Central memory CD8-positive, alpha-beta T cell (primary cell): ENCODE data around the gene POU3F3.

Experiments
- ATAC-seq: fragments of 150-1000 bp; cut with Tn5 transposase; replicated peaks from 2 replicates; pipeline ENCODE4 v1.10.0; 2022; ENCODE audit warnings: mild to moderate bottlenecking, moderate FRiP score, moderate number of reproducible peaks; ENCODE audit not compliant: poor library complexity, severe bottlenecking; ENCODE audit errors: extremely low read depth
- DNase-seq, 2 donors: peaks; one replicate each; pipeline ENCODE4 v3.0.0; 2021; ENCODE audit warnings: low spot score in 2 of 2
- H3K27ac Mint-ChIP-seq: one replicate; pipeline ENCODE4 v1.8.0; 2022; ENCODE audit warnings: low read depth, mild to moderate bottlenecking, moderate library complexity, mixed read lengths
- H3K27me3 Mint-ChIP-seq: one replicate; pipeline ENCODE4 v1.8.0; 2022; ENCODE audit warnings: mixed read lengths
- H3K36me3 Mint-ChIP-seq: one replicate; pipeline ENCODE4 v1.8.0; 2022; ENCODE audit warnings: mild to moderate bottlenecking, moderate library complexity, mixed read lengths; ENCODE audit not compliant: insufficient read depth
- H3K4me1 Mint-ChIP-seq: one replicate; pipeline ENCODE4 v1.8.0; 2022; ENCODE audit warnings: mixed read lengths
- H3K4me3 Mint-ChIP-seq: one replicate; pipeline ENCODE4 v1.8.0; 2022; ENCODE audit warnings: mild to moderate bottlenecking, moderate library complexity, mixed read lengths
- H3K9me3 Mint-ChIP-seq: one replicate; pipeline ENCODE4 v1.8.0; 2022; ENCODE audit warnings: mixed read lengths

The POU3F3 gene

GRCh38 chr2:104840156-104840555 is 13.8 kb upstream of the POU3F3 start:
- Mint-ChIP-seq H3K27me3 (peaks cover 26% of the 10 kb centered on the region), H3K9me3 (no peaks in the 10 kb centered on the region), H3K4me3 (no peak overlapping the region), H3K27ac (no peak overlapping the region), H3K4me1 (no peaks in the 10 kb centered on the region), H3K36me3 (peaks cover 1% of the 10 kb centered on the region)
- no peak for ATAC-seq
- no peak for DNase-seq

DNA sequence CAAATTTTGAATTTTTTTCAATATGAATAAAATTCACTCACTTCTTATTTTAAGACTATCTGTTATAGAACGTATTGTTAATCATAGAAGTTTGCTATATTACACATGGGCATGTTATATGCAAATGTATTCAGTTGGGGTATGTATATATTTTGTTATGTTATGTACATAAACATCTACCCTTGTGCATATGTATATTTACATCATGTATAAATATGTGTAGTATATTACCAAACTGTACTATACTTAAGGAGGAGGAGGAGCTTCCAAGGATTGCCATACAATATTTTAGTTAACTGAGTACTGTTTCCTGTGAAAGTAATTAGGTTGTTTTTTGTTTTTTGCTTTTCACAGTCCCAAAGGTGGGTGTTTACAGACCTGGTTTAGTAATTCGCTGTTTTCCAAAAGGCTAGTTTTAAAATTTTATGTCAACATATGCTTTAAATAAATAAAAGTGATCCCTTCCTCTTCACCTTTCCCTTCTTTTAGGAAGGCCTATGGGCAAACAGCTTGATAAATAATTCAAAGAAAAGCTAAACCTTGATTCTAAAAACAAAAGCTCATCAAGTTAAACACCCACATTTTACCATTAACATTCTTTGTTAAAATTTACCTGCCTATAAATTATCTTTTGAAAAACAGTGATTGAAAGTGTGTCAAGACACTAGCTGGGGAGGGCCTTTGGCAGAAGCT is 12.9 kb upstream of the POU3F3 start:
- ATAC-seq (no peak), DNase-seq (no peak)
- Mint-ChIP-seq H3K27ac (no peak overlapping the region), H3K36me3 (peaks cover 1% of the 10 kb centered on the region), H3K4me1 (no peaks in the 10 kb centered on the region), H3K27me3 (peaks cover 35% of the 10 kb centered on the region), H3K4me3 (no peak overlapping the region), H3K9me3 (no peaks in the 10 kb centered on the region)

DNA sequence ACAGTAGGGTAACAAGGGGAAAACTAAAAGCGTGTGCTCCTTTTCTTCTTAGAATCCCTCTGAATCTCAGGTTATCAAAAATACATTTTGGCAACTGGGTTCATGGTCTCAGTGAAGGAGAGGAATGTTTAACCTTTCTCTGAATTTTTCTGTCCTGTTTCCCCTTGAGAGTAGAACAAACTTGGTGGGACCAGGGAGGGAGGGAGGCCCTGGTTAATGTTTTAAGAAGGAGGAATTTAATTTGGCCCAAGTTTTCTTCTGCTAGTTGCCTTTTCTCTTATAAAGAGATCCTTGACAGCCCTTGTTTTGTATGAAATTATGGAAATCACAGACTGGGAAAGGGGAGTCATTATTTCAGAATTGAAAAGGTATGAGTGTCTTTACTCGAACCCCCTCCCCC is 12.2 kb upstream of the POU3F3 start:
- H3K9me3 Mint-ChIP-seq, result no peaks in the 10 kb centered on the region
- peaks cover 42% of the 10 kb centered on the region for H3K27me3 Mint-ChIP-seq
- no peak overlapping the region for H3K4me3 Mint-ChIP-seq
- no peaks in the 10 kb centered on the region for H3K4me1 Mint-ChIP-seq
- ATAC-seq (no peak), DNase-seq (no peak)
- peaks cover 1% of the 10 kb centered on the region for H3K36me3 Mint-ChIP-seq
- H3K27ac Mint-ChIP-seq, result no peak overlapping the region

DNA sequence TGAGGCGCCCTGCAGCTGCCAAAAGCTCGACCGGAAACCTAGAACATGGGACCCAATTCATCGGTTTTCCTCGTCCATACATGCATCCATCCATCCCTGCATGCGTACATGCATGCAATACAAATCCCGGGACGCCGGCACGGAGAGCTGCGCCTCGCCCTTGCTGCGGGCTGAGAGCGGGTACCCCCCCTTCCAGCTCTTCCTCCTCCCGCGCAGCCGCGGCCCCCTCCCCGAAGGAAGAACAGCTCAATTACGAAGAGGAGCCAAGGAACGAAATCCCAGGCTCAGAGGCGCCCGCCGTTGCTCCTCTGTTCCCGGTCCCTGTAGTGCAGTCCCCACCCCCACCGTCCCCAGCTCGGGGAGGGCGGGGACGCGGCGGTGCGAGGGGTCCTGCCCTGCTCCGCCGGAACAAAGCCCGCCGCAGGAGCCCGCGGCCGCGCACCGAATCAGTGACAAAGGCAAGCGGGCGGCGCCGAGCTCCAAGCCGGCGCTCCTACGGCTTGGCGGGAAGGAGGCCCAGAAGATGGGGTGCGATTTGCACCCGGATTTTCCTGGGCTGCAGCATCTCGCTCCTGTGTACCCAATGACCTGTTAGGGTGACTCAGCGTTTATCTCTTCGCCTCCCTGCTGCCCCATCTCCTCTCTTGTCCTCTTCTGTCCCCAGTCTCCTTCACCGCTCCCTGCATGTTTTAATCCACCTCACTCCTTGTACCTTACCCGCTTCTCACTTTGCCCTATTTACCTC is 8.9 kb upstream of the POU3F3 start:
- H3K9me3 Mint-ChIP-seq, result no peaks in the 10 kb centered on the region
- H3K27ac Mint-ChIP-seq, result no peak overlapping the region
- ATAC-seq (no peak), DNase-seq (no peak)
- H3K4me3 Mint-ChIP-seq, result no peak overlapping the region
- peaks cover 74% of the 10 kb centered on the region for H3K27me3 Mint-ChIP-seq
- H3K36me3 Mint-ChIP-seq, result peaks cover 1% of the 10 kb centered on the region
- H3K4me1 Mint-ChIP-seq, result no peaks in the 10 kb centered on the region

DNA sequence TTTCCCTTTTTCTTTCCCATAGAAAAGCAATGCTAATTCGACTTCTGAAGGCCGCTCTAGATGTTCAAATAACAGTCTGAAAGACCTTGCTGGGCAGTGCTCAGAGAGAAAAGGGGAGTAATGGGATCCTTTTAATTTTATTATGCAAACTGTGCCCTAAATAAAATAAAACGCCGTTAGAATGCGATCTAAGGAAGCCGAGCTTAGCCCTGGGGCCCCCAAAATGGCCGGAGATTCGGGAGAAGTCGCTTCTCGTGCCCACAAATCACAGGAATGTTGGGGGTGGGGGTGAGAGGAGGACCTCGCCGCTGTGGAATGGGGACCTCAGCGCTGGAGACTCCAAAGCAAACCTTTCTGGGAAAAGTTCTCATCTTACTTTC is 8.4 kb upstream of the POU3F3 start:
- H3K27ac Mint-ChIP-seq, result no peak overlapping the region
- no peak overlapping the region for H3K4me3 Mint-ChIP-seq
- no peaks in the 10 kb centered on the region for H3K9me3 Mint-ChIP-seq
- DNase-seq (no peak), ATAC-seq (no peak)
- peaks cover 1% of the 10 kb centered on the region for H3K36me3 Mint-ChIP-seq
- peaks cover 80% of the 10 kb centered on the region for H3K27me3 Mint-ChIP-seq
- H3K4me1 Mint-ChIP-seq, result no peaks in the 10 kb centered on the region

GRCh38 chr2:104845946-104846785 is 7.7 kb upstream of the POU3F3 start:
- DNase-seq (no peak), ATAC-seq (no peak)
- H3K4me1 Mint-ChIP-seq, result no peaks in the 10 kb centered on the region
- no peak overlapping the region for H3K4me3 Mint-ChIP-seq
- peaks cover 1% of the 10 kb centered on the region for H3K36me3 Mint-ChIP-seq
- no peaks in the 10 kb centered on the region for H3K9me3 Mint-ChIP-seq
- peaks cover 86% of the 10 kb centered on the region for H3K27me3 Mint-ChIP-seq
- no peak overlapping the region for H3K27ac Mint-ChIP-seq

DNA sequence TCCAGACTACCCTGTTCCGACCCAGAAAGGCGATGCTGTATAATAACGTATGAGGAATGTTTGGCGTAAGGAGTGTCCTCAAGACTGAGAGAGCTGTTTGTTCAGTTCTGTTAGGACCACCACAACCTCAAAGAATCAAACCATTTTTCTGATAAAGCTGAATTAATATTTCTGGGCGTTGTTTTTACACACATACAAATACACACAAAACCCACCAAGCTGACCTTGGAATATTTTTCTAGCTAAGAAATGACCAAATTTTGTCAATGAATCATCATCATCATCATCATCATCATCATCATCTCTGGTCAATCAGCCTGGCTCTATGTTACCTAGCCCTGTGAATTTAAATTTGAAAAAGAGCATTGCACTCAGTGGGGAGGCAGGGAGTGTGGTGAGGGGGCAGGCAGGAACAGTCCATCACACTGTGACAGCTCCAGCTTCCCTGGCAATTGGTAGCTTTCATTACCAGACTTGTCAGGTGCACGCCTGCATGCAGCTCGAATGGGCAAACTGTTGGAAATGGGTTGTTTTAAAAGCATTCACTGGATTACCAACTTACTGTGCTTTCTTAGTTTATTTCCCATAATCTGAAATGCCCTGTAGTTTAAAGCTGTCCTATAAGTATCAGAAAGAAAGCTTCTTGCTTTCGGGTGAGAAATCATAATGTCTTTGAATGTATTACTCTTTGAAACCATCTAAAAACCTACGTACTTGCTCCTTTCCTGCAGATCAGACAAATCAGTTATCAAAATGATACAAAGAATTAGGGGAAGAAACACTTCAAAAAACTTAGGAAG is 6.9 kb upstream of the POU3F3 start:
- ATAC-seq (no peak), DNase-seq (no peak)
- H3K36me3 Mint-ChIP-seq, result peaks cover 2% of the 10 kb centered on the region
- H3K4me3 Mint-ChIP-seq, result no peak overlapping the region
- H3K27me3 Mint-ChIP-seq, result peaks cover 86% of the 10 kb centered on the region
- no peak overlapping the region for H3K27ac Mint-ChIP-seq
- peaks cover 4% of the 10 kb centered on the region for H3K4me1 Mint-ChIP-seq
- no peaks in the 10 kb centered on the region for H3K9me3 Mint-ChIP-seq

GRCh38 chr2:104847586-104848160 is 6.2 kb upstream of the POU3F3 start:
- Mint-ChIP-seq H3K4me1 (peaks cover 10% of the 10 kb centered on the region), H3K9me3 (no peaks in the 10 kb centered on the region), H3K36me3 (peaks cover 5% of the 10 kb centered on the region), H3K27me3 (peaks cover 90% of the 10 kb centered on the region), H3K4me3 (no peak overlapping the region), H3K27ac (no peak overlapping the region)
- no peak for DNase-seq
- no peak for ATAC-seq

DNA sequence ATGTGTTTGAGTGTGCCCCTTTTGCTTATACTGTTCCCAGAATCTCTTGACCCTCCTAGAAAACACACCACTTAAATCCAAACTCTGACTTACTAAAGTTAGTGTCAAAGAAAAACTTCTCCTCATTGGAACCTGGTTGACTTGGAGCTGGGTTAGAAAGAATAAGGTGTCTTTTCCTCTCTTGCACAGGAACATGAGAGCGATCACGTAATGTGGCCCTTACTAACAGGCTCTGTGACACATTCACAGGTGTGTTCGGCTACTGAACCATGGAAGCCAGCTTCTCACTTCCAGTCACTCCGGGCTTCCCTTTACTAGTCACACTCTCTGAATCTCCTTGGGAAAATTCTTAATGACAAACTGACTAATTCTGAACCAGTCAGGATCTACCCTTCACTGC is 5.4 kb upstream of the POU3F3 start:
- H3K4me1 Mint-ChIP-seq, result peaks cover 18% of the 10 kb centered on the region
- H3K4me3 Mint-ChIP-seq, result no peak overlapping the region
- DNase-seq (no peak), ATAC-seq (no peak)
- no peak overlapping the region for H3K27ac Mint-ChIP-seq
- H3K36me3 Mint-ChIP-seq, result peaks cover 6% of the 10 kb centered on the region
- H3K27me3 Mint-ChIP-seq, result peaks cover 98% of the 10 kb centered on the region
- H3K9me3 Mint-ChIP-seq, result no peaks in the 10 kb centered on the region

DNA sequence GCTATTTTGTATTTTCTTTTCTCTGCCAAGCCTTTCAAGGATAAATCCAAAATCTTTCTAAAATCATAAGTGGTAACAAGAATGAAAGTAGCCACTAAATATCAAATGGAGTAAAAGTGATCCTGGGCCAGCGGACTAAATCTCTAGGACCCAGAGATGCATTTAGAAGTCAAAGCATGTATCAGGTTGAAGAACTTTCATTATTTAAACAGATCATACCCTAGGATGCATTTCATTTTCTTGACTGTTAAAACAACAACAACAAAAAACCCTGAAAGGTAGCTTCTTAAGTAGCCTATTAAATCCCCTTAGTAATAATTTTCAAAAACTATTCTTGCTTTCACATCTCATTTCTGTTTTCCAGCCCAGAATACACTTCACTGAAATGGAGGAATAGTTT is 4.8 kb upstream of the POU3F3 start:
- Mint-ChIP-seq H3K4me3 (no peak overlapping the region), H3K4me1 (peaks cover 21% of the 10 kb centered on the region), H3K9me3 (no peaks in the 10 kb centered on the region), H3K27ac (no peak overlapping the region), H3K36me3 (peaks cover 6% of the 10 kb centered on the region), H3K27me3 (peaks cover 99% of the 10 kb centered on the region)
- ATAC-seq (no peak), DNase-seq (no peak)

DNA sequence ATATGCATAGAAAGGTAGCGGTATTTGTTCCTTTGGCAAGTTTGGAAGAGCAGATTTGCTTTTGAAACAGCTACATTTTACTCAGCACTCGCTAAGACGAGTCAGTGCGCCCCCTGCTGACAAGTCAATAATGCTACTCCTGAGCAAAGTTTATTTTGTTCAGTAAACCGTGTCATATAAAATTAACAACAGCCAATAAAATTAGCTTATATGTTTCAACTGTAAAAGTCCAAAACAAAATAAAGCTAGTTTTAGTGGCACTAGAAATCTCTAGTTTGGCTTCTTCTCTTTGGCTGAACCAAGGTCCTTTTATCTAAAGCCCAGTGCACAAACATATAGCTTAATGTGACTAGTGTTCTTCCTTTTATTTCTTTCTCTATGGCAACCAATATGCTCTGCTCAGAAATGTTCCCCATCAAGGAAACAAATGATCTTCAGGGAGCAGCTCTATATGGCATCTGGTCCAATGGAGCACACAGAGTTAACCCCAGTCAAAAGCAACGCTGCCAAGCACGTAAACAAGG is 4.2 kb upstream of the POU3F3 start:
- peaks cover 27% of the 10 kb centered on the region for H3K4me1 Mint-ChIP-seq
- no peak overlapping the region for H3K4me3 Mint-ChIP-seq
- H3K27me3 Mint-ChIP-seq, result peaks cover 99% of the 10 kb centered on the region
- ATAC-seq, result no peak
- no peaks in the 10 kb centered on the region for H3K9me3 Mint-ChIP-seq
- DNase-seq, result no peak
- no peak overlapping the region for H3K27ac Mint-ChIP-seq
- peaks cover 8% of the 10 kb centered on the region for H3K36me3 Mint-ChIP-seq
